DND-41 (cell line): ENCODE measurements around the gene RIPK4.

Experiments
- EZH2 ChIP-seq: IDR thresholded peaks from 3 replicates; pipeline ENCODE4 v1.6.1; 2012; ENCODE audit warnings: borderline replicate concordance, low read depth, mild to moderate bottlenecking, moderate library complexity, low read length, inconsistent platforms; ENCODE audit not compliant: severe bottlenecking
- TF ChIP-seq, protein P1 (sequence below): IDR thresholded peaks from 2 replicates; pipeline ENCODE4 v1.5.1; 2012; ENCODE audit warnings: borderline replicate concordance, low read length, moderate library complexity, mild to moderate bottlenecking; ENCODE audit not compliant: poor library complexity, severe bottlenecking; ENCODE audit errors: extremely low read depth

DNA sequence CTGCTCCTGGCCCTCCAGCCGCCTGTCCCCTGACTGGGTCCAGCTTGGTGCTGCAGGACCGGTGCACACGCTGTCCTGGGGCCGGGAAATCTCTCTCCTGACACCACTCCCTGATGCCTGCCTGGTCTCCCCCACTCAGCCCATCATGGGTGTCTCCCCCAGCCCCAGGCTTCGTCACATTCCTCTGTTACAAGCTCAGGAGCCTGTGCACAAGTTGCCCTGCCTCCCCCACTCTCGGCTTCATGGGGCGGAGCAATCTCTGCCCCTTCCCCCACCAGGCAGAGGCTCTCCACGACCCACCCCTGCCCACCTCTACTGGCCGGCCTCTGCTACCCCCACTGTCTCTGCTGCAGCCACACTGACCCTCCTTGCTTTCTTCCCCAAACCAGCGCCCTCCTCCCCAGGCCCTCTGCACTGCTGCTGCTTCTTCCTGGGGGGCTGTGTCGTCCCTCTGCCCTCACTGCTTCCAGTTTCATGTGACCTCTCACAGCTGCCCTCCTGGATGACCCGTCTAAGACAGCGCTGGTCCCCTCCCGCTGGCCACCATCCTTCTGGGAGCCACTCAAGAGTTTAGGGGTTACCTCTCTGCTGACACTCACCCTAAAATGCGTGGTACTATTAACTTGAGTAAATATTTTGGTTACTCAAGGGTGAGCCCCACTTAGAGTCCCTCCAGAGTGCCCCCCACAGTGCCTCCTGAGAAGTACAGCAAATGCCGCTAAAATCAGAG lies 5.7 kb upstream of the RIPK4 start:
- TF ChIP-seq, protein P1, sequence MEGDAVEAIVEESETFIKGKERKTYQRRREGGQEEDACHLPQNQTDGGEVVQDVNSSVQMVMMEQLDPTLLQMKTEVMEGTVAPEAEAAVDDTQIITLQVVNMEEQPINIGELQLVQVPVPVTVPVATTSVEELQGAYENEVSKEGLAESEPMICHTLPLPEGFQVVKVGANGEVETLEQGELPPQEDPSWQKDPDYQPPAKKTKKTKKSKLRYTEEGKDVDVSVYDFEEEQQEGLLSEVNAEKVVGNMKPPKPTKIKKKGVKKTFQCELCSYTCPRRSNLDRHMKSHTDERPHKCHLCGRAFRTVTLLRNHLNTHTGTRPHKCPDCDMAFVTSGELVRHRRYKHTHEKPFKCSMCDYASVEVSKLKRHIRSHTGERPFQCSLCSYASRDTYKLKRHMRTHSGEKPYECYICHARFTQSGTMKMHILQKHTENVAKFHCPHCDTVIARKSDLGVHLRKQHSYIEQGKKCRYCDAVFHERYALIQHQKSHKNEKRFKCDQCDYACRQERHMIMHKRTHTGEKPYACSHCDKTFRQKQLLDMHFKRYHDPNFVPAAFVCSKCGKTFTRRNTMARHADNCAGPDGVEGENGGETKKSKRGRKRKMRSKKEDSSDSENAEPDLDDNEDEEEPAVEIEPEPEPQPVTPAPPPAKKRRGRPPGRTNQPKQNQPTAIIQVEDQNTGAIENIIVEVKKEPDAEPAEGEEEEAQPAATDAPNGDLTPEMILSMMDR = peak; percentile 12
- TF ChIP-seq EZH2 = no peak
